SH-SY5Y (cell line): Measurements from ENCODE around the gene DUSP9.

Experiments
- GATA2 ChIP-seq: IDR thresholded peaks from 2 replicates; pipeline ENCODE4 v1.6.1; 2011; ENCODE audit warnings: mild to moderate bottlenecking, low read depth, low read length
- GATA3 ChIP-seq: IDR thresholded peaks from 2 replicates; pipeline ENCODE4 v1.6.1; 2011; ENCODE audit warnings: low read depth, mild to moderate bottlenecking, low read length, moderate library complexity

- no peak for TF ChIP-seq GATA3
- TF ChIP-seq GATA2: no peak
Observed at GRCh38 chrX:153635388-153635787, 11.6 kb upstream of the DUSP9 start.
